A673 (cell line): ENCODE results near the gene CLPSL2.

Experiments
- EZH2 ChIP-seq: fragments of 200-600 bp; sonication (generic); IDR thresholded peaks from 2 replicates; pipeline ENCODE4 v1.6.1; 2017; ENCODE audit warnings: borderline replicate concordance, low read depth, mild to moderate bottlenecking, mixed read lengths, antibody characterized with exemption, low read length; ENCODE audit not compliant: poor library complexity, severe bottlenecking
- TF ChIP-seq, protein P1 (sequence below): fragments of 300-800, 200-600 bp; sonication (generic); conservative IDR thresholded peaks from 2 replicates; pipeline ENCODE4 v1.5.1; 2017; ENCODE audit warnings: low read depth, mild to moderate bottlenecking, antibody characterized with exemption, low read length, moderate library complexity, mixed read lengths

DNA sequence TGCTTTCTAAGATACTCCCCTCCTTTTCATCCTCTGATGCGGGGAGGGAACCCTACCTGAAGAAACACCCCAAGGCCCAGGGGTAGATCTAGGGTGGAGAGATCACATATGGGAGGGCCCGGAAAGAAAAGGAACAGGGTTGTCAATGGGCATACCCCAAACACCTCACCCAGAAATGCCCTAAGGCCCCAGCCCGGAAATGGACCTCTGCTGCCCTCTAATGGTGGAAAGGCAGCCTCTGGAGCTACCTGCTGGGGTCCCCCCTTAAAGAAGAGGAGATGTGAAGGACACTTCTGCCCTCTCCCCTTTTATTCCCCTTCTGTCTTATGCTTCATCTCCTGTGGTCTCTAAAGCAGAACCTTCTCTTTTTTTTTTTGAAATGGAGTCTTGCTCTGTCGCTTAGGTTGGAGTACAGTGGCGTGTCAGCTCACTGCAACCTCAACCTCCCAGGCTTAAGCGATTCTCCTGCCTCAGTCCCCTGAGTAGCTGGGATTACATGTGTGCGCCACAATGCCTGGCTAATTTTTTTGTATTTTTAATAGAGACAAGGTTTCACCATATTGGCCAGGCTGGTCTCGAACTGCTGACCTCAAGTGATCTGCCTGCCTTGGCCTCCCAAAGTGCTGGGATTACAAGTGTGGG, 40.0 kb upstream of the CLPSL2 start:
- TF ChIP-seq, protein P1, sequence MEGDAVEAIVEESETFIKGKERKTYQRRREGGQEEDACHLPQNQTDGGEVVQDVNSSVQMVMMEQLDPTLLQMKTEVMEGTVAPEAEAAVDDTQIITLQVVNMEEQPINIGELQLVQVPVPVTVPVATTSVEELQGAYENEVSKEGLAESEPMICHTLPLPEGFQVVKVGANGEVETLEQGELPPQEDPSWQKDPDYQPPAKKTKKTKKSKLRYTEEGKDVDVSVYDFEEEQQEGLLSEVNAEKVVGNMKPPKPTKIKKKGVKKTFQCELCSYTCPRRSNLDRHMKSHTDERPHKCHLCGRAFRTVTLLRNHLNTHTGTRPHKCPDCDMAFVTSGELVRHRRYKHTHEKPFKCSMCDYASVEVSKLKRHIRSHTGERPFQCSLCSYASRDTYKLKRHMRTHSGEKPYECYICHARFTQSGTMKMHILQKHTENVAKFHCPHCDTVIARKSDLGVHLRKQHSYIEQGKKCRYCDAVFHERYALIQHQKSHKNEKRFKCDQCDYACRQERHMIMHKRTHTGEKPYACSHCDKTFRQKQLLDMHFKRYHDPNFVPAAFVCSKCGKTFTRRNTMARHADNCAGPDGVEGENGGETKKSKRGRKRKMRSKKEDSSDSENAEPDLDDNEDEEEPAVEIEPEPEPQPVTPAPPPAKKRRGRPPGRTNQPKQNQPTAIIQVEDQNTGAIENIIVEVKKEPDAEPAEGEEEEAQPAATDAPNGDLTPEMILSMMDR: peak; percentile 92
- TF ChIP-seq EZH2: no peak
